SK-N-SH treated with all-trans-retinoic acid at 6 μM for 48 hours (cell line): ENCODE data around the gene DPYSL4.

Experiments
- BACH2 ChIP-seq: fragments of 250-450 bp; sonication (Bioruptor Pico); IDR thresholded peaks from 2 replicates; pipeline ENCODE4 v1.9.0; 2021; ENCODE audit warnings: mild to moderate bottlenecking, borderline replicate concordance
- OSR1 ChIP-seq: fragments of 250-450 bp; sonication (Bioruptor Pico); IDR thresholded peaks from 2 replicates; pipeline ENCODE4 v1.8.0; 2022; ENCODE audit warnings: moderate library complexity, mild to moderate bottlenecking, inconsistent platforms
- ZFP3 ChIP-seq: fragments of 250-450 bp; sonication (Bioruptor Pico); IDR thresholded peaks from 2 replicates; pipeline ENCODE4 v1.5.0; 2020; ENCODE audit warnings: mild to moderate bottlenecking, moderate library complexity

DNA sequence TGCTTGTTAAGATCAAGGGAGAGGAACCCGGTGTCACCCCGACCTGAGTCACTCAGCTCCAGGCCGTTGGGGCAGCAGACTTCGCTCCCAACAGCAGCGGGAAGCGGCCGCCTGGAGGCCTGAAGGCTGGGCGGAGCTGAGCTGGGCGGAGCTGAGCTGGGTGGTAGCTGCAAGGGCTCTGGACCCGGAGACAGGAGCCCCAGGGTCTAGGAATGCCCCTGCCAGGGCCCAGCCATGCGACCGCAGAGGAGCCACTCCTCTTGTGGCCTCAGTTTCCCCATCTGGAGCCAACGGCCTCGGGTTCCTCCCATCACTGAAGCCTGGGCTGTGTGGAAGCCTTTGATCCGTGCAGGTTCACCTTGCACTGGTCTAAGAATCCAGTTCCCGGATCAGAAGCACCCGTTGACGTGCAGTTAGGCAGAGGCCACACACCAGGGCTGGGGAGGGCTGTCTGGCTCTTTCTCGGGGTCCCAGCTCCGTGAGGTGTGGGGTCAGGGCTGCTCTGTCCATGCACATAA is 21.9 kb upstream of the DPYSL4 start:
- no peak for TF ChIP-seq BACH2
- TF ChIP-seq ZFP3 (CRISPR knock-in tag) = no peak
- TF ChIP-seq OSR1 (CRISPR knock-in tag) = no peak
